ENCODE results near the gene KRT38.

DNA sequence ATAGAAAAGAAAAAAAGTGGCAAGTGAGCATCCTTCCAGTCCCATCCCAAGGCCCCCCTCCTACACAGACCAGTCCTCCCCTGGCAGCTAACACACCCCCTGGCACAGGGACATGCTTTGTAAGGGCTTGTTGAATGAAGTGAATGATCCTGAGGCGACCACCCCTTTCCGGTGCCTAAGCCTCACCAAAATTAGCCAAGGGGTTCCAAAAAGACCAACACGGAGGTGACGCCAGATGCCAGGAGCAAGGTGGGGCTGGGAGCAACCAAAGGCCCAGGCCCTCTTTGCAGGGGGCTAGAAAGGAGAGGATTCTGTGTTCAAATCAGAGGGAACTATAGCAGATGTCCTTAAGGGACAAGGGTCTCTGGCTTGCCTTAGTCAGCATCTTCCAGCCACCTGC lies 34.6 kb upstream of the KRT38 start:
- TF ChIP-seq, protein P1, sequence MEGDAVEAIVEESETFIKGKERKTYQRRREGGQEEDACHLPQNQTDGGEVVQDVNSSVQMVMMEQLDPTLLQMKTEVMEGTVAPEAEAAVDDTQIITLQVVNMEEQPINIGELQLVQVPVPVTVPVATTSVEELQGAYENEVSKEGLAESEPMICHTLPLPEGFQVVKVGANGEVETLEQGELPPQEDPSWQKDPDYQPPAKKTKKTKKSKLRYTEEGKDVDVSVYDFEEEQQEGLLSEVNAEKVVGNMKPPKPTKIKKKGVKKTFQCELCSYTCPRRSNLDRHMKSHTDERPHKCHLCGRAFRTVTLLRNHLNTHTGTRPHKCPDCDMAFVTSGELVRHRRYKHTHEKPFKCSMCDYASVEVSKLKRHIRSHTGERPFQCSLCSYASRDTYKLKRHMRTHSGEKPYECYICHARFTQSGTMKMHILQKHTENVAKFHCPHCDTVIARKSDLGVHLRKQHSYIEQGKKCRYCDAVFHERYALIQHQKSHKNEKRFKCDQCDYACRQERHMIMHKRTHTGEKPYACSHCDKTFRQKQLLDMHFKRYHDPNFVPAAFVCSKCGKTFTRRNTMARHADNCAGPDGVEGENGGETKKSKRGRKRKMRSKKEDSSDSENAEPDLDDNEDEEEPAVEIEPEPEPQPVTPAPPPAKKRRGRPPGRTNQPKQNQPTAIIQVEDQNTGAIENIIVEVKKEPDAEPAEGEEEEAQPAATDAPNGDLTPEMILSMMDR (IDR thresholded peaks at IDR 0.05) = no peak
- TF ChIP-seq, protein P2, sequence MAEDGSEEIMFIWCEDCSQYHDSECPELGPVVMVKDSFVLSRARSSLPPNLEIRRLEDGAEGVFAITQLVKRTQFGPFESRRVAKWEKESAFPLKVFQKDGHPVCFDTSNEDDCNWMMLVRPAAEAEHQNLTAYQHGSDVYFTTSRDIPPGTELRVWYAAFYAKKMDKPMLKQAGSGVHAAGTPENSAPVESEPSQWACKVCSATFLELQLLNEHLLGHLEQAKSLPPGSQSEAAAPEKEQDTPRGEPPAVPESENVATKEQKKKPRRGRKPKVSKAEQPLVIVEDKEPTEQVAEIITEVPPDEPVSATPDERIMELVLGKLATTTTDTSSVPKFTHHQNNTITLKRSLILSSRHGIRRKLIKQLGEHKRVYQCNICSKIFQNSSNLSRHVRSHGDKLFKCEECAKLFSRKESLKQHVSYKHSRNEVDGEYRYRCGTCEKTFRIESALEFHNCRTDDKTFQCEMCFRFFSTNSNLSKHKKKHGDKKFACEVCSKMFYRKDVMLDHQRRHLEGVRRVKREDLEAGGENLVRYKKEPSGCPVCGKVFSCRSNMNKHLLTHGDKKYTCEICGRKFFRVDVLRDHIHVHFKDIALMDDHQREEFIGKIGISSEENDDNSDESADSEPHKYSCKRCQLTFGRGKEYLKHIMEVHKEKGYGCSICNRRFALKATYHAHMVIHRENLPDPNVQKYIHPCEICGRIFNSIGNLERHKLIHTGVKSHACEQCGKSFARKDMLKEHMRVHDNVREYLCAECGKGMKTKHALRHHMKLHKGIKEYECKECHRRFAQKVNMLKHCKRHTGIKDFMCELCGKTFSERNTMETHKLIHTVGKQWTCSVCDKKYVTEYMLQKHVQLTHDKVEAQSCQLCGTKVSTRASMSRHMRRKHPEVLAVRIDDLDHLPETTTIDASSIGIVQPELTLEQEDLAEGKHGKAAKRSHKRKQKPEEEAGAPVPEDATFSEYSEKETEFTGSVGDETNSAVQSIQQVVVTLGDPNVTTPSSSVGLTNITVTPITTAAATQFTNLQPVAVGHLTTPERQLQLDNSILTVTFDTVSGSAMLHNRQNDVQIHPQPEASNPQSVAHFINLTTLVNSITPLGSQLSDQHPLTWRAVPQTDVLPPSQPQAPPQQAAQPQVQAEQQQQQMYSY (CRISPR knock-in tag; IDR thresholded peaks at IDR 0.05) = no peak
- TF ChIP-seq, protein P3, sequence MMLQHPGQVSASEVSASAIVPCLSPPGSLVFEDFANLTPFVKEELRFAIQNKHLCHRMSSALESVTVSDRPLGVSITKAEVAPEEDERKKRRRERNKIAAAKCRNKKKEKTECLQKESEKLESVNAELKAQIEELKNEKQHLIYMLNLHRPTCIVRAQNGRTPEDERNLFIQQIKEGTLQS (CRISPR knock-in tag; conservative IDR thresholded peaks at IDR 0.05) = no peak

Measured in WTC11 (cell line).